H9 (cell line): ENCODE results near the gene LCE1E. TPM values are rescaled to one million over a fixed set of nuclear protein-coding genes. Genes with fewer than 3 reads are reported as not detected.

Experiments used
- DNase-seq: peaks from one replicate; pipeline ENCODE4 v3.0.0-alpha.2; 2017
- H2AFZ ChIP-seq: one replicate; pipeline ENCODE4 v1.6.1; 2013; ENCODE audit warnings: mild to moderate bottlenecking, low read length, control low read depth, moderate library complexity
- H2AK5ac ChIP-seq: 2 replicates; pipeline ENCODE4 v1.6.1; 2013; ENCODE audit warnings: low read length, control low read depth, mixed read lengths; ENCODE audit not compliant: insufficient read length
- H2BK120ac ChIP-seq: one replicate; pipeline ENCODE4 v1.6.1; 2013; ENCODE audit warnings: low read depth, mild to moderate bottlenecking, low read length, control low read depth, inconsistent platforms; ENCODE audit not compliant: poor library complexity, severe bottlenecking
- H2BK12ac ChIP-seq: 2 replicates; pipeline ENCODE4 v1.6.1; 2013; ENCODE audit warnings: low read length, control low read depth, mixed read lengths, low read depth; ENCODE audit not compliant: insufficient read length
- H2BK15ac ChIP-seq: 2 replicates; pipeline ENCODE4 v1.6.1; 2013; ENCODE audit warnings: low read depth, low read length, control low read depth
- H2BK20ac ChIP-seq: one replicate; pipeline ENCODE4 v1.6.1; 2013; ENCODE audit warnings: low read depth, mild to moderate bottlenecking, low read length, control low read depth, inconsistent platforms; ENCODE audit not compliant: poor library complexity, severe bottlenecking
- H2BK5ac ChIP-seq: 2 replicates; pipeline ENCODE4 v1.6.1; 2013; ENCODE audit warnings: low read length, control low read depth, mixed read lengths; ENCODE audit not compliant: insufficient read length
- H3K14ac ChIP-seq: 2 replicates; pipeline ENCODE4 v1.6.1; 2013; ENCODE audit warnings: low read length, control low read depth; ENCODE audit not compliant: insufficient read depth
- H3K18ac ChIP-seq: 2 replicates; pipeline ENCODE4 v1.6.1; 2013; ENCODE audit warnings: low read depth, mild to moderate bottlenecking, mixed read lengths, low read length, control low read depth; ENCODE audit not compliant: insufficient read length
- H3K23ac ChIP-seq: 2 replicates; pipeline ENCODE4 v1.6.1; 2013; ENCODE audit warnings: low read length, control low read depth, mixed read lengths, low read depth; ENCODE audit not compliant: insufficient read length
- H3K23me2 ChIP-seq: 2 replicates; pipeline ENCODE4 v1.6.1; 2013; ENCODE audit warnings: low read depth, mild to moderate bottlenecking, mixed read lengths, low read length, control low read depth; ENCODE audit not compliant: insufficient read length, poor library complexity, severe bottlenecking
- H3K27ac ChIP-seq: 2 replicates; pipeline ENCODE4 v1.5.1; 2013; ENCODE audit warnings: low read length, control low read depth, mixed read lengths, low read depth; ENCODE audit not compliant: insufficient read length
- H3K27me3 ChIP-seq: 2 replicates; pipeline ENCODE4 v1.6.1; 2013; ENCODE audit warnings: low read length, control low read depth, inconsistent platforms; ENCODE audit not compliant: insufficient read depth
- H3K4ac ChIP-seq: 2 replicates; pipeline ENCODE4 v1.6.1; 2013; ENCODE audit warnings: low read depth, mild to moderate bottlenecking, control low read depth, inconsistent platforms, low read length, moderate library complexity
- H3K4me1 ChIP-seq: 2 replicates; pipeline ENCODE4 v1.6.1; 2013; ENCODE audit warnings: low read length, control low read depth, inconsistent platforms; ENCODE audit not compliant: insufficient read depth
- H3K4me2 ChIP-seq: 2 replicates; pipeline ENCODE4 v1.6.1; 2013; ENCODE audit warnings: low read length, control low read depth, mixed read lengths; ENCODE audit not compliant: insufficient read length, insufficient read depth
- H3K56ac ChIP-seq: 2 replicates; pipeline ENCODE4 v1.6.1; 2013; ENCODE audit warnings: low read depth, mild to moderate bottlenecking, mixed read lengths, low read length, control low read depth; ENCODE audit not compliant: insufficient read length
- H3K79me1 ChIP-seq: 2 replicates; pipeline ENCODE4 v1.6.1; 2013; ENCODE audit warnings: low read depth, mild to moderate bottlenecking, moderate library complexity, low read length, control low read depth, inconsistent platforms; ENCODE audit not compliant: insufficient read depth, poor library complexity, severe bottlenecking
- H3K79me2 ChIP-seq: 2 replicates; pipeline ENCODE4 v1.6.1; 2013; ENCODE audit warnings: low read length, control low read depth, inconsistent platforms; ENCODE audit not compliant: insufficient read depth
- H3K9ac ChIP-seq: 2 replicates; pipeline ENCODE4 v1.6.1; 2013; ENCODE audit warnings: low read length, control low read depth, mixed read lengths; ENCODE audit not compliant: insufficient read length; ENCODE audit errors: extremely low read depth
- H3K9me3 ChIP-seq: one replicate; pipeline ENCODE4 v1.6.1; 2013; ENCODE audit warnings: low read depth, low read length, inconsistent platforms; ENCODE audit not compliant: control insufficient read depth
- H3T11ph ChIP-seq: one replicate; pipeline ENCODE4 v1.6.1; 2013; ENCODE audit warnings: mild to moderate bottlenecking, low read length, control low read depth, inconsistent platforms
- H4K20me1 ChIP-seq: one replicate; pipeline ENCODE4 v1.6.1; 2013; ENCODE audit not compliant: control insufficient read depth, insufficient read length, insufficient read depth
- H4K5ac ChIP-seq: 2 replicates; pipeline ENCODE4 v1.6.1; 2013; ENCODE audit warnings: low read depth, mild to moderate bottlenecking, mixed read lengths, low read length, control low read depth; ENCODE audit not compliant: insufficient read length
- H4K8ac ChIP-seq: replicated peaks from 2 replicates; pipeline ENCODE4 v1.6.1; 2013; ENCODE audit warnings: low read length, control low read depth, mixed read lengths, low read depth; ENCODE audit not compliant: insufficient read length
- H4K91ac ChIP-seq: 2 replicates; pipeline ENCODE4 v1.6.1; 2013; ENCODE audit warnings: low read depth, mild to moderate bottlenecking, moderate library complexity, mixed read lengths, low read length, control low read depth; ENCODE audit not compliant: insufficient read length
- H3K27ac Mint-ChIP-seq, 3 experiments: 2 replicates in 2 of 3; 3 replicates in 1 of 3; pipeline ENCODE4 v1.8.0; 2020 to 2021; ENCODE audit warnings: mixed read lengths in 3 of 3, mild to moderate bottlenecking in 1 of 3, moderate library complexity in 1 of 3
- H3K27me3 Mint-ChIP-seq: 2 replicates; pipeline ENCODE4 v1.8.0; 2021; ENCODE audit warnings: low read depth, mild to moderate bottlenecking, moderate library complexity, mixed read lengths
- H3K36me3 Mint-ChIP-seq, 3 experiments: 2 replicates in 2 of 3; 3 replicates in 1 of 3; pipeline ENCODE4 v1.8.0; 2020 to 2021; ENCODE audit warnings: low read depth in 3 of 3, mixed read lengths in 3 of 3; ENCODE audit not compliant: insufficient read depth in 1 of 3
- H3K4me1 Mint-ChIP-seq, 2 experiments: 2 replicates each; pipeline ENCODE4 v1.8.0; 2020; ENCODE audit warnings: mixed read lengths in 2 of 2
- H3K4me3 Mint-ChIP-seq, 2 experiments: 2 replicates in 1 of 2; 3 replicates in 1 of 2; pipeline ENCODE4 v1.8.0; 2020 to 2021; ENCODE audit warnings: mild to moderate bottlenecking in 2 of 2, mixed read lengths in 2 of 2, moderate library complexity in 1 of 2
- H3K9me3 Mint-ChIP-seq, 2 experiments: 2 replicates in 1 of 2; 3 replicates in 1 of 2; pipeline ENCODE4 v1.8.0; 2020; ENCODE audit warnings: mild to moderate bottlenecking in 2 of 2, mixed read lengths in 2 of 2, moderate library complexity in 1 of 2
- CTCF ChIP-seq: fragments of 200-600 bp; sonication (generic); conservative IDR thresholded peaks from 3 replicates; pipeline ENCODE4 v1.8.0; 2021; ENCODE audit warnings: antibody characterized with exemption, mild to moderate bottlenecking
- WGBS: extraction: QIAGEN DNeasy Blood & Tissue Kit; methylation state at CpG from one replicate; pipeline ENCODE4 v1.1.7; 2013; ENCODE audit warnings: missing lambda C conversion rate, low lambda C conversion rate, mixed read lengths; ENCODE audit not compliant: insufficient read length; ENCODE audit errors: extremely low coverage; 5-methylcytosine and 5-hydroxymethylcytosine counted together
- total RNA-seq: library from RNA; stranded (reverse); gene quantifications from 2 replicates; pipeline ENCODE4 v1.2.1, GENCODE V29; 2021

LCE1E gene
- total RNA-seq, 1 experiment from 2014 or later: not detected

- H3K79me1 ChIP-seq: no peaks in the 10 kb centered on the region
- H3K18ac ChIP-seq: no peak overlapping the region
- H3K79me2 ChIP-seq: no peaks in the 10 kb centered on the region
- no peak overlapping the region for H2BK15ac ChIP-seq
- H2AK5ac ChIP-seq: no peak overlapping the region
- no peaks in the 10 kb centered on the region for H3K27me3 ChIP-seq
- no peak overlapping the region for H2BK120ac ChIP-seq
- no peak overlapping the region for H3K4ac ChIP-seq
- no peak overlapping the region for H2BK12ac ChIP-seq
- H4K5ac ChIP-seq: no peak overlapping the region
- TF ChIP-seq CTCF: no peak
- DNase-seq: no peak
- no peak overlapping the region for H3K27ac ChIP-seq
- Mint-ChIP-seq H3K9me3 (peaks cover 89 to 94% of the 10 kb centered on the region in 2 experiments), H3K27me3 (no peaks in the 10 kb centered on the region; the same call in 1 of the 2 replicates), H3K4me3 (no peak overlapping the region), H3K36me3 (peaks cover 6 to 31% (median 18%) of the 10 kb centered on the region in 3 experiments; a peak in 6 of 7 replicates), H3K4me1 (no peaks in the 10 kb centered on the region), H3K27ac (no peak overlapping the region)
- H4K8ac ChIP-seq: no peak overlapping the region
- no peak overlapping the region for H2BK20ac ChIP-seq
- no peak overlapping the region for H2BK5ac ChIP-seq
- no peak overlapping the region for H3K9ac ChIP-seq
- H3K14ac ChIP-seq: no peak overlapping the region
- H3K4me1 ChIP-seq: no peaks in the 10 kb centered on the region
- no peaks in the 10 kb centered on the region for H4K20me1 ChIP-seq
- H3K23me2 ChIP-seq: no peaks in the 10 kb centered on the region
- H3K9me3 ChIP-seq: peaks cover 73% of the 10 kb centered on the region
- H3K4me2 ChIP-seq: no peak overlapping the region
- H4K91ac ChIP-seq: no peak overlapping the region
- H3K23ac ChIP-seq: no peak overlapping the region
- H2AFZ ChIP-seq: no peak overlapping the region
- no peak overlapping the region for H3T11ph ChIP-seq
- WGBS: no CpG with 5 or more reads among the region's 1 CpG
- no peak overlapping the region for H3K56ac ChIP-seq
Measured at GRCh38 chr1:152770411-152770810, 15.6 kb upstream of the LCE1E start.
